Non-pigmented ciliary epithelial cell (primary cell): Measurements from ENCODE around the gene MDH2.
"Not testable (repeated sequence)": the region's sequence is repeated elsewhere in the genome, so short reads cannot be mapped to it uniquely, and the experiment has no call there.

Experiments
- DNase-seq: peaks from one replicate; pipeline ENCODE4 v3.0.0-alpha.2; 2010; ENCODE audit warnings: low read depth

The MDH2 gene

GRCh38 chr7:76047305-76047810, 548 bp upstream of the MDH2 start:
- no peak for DNase-seq

- DNase-seq: no peak
These were observed 722 bp downstream of the MDH2 start for GRCh38 chr7:76048668-76048988.

- DNase-seq: no peak
These were observed 1.4 kb downstream of the MDH2 start for GRCh38 chr7:76049295-76049694.

- no peak for DNase-seq
These were observed 2.6 kb downstream of the MDH2 start for GRCh38 chr7:76050545-76050944.

- no peak for DNase-seq
These were observed 3.9 kb downstream of the MDH2 start for GRCh38 chr7:76051840-76052239.

- not testable (repeated sequence) for DNase-seq
These were observed 4.8 kb downstream of the MDH2 start for GRCh38 chr7:76052681-76053080.

GRCh38 chr7:76053461-76053860, 5.6 kb downstream of the MDH2 start:
- DNase-seq: no peak

- no peak for DNase-seq
These were observed 6.5 kb downstream of the MDH2 start for GRCh38 chr7:76054123-76055120.

- no peak for DNase-seq
These were observed 8.3 kb downstream of the MDH2 start for GRCh38 chr7:76056241-76056640.

GRCh38 chr7:76057103-76057812, 9.4 kb downstream of the MDH2 start:
- DNase-seq: no peak

GRCh38 chr7:76057813-76058145, 9.9 kb downstream of the MDH2 start:
- no peak for DNase-seq

- DNase-seq: not testable (repeated sequence)
These were observed 10.8 kb downstream of the MDH2 start for GRCh38 chr7:76058745-76059144.

GRCh38 chr7:76060842-76061241, 12.9 kb downstream of the MDH2 start:
- DNase-seq: no peak

GRCh38 chr7:76062254-76062653, 14.3 kb downstream of the MDH2 start:
- DNase-seq: no peak

GRCh38 chr7:76063114-76063513, 15.2 kb downstream of the MDH2 start:
- DNase-seq: no peak

GRCh38 chr7:76063525-76063924, 15.6 kb downstream of the MDH2 start:
- no peak for DNase-seq

- no peak for DNase-seq
These were observed 16.5 kb downstream of the MDH2 start for GRCh38 chr7:76064208-76064970.

- no peak for DNase-seq
These were observed 17.2 kb downstream of the MDH2 start for GRCh38 chr7:76065016-76065612.

- DNase-seq: no peak
These were observed 19.0 kb downstream of the MDH2 start for GRCh38 chr7:76066716-76067503.

- DNase-seq: peak; percentile 56
These were observed 21.3 kb downstream of the MDH2 start for GRCh38 chr7:76069238-76069638.
